ENCODE data around the gene DPYSL4.

The DPYSL4 gene

DNA sequence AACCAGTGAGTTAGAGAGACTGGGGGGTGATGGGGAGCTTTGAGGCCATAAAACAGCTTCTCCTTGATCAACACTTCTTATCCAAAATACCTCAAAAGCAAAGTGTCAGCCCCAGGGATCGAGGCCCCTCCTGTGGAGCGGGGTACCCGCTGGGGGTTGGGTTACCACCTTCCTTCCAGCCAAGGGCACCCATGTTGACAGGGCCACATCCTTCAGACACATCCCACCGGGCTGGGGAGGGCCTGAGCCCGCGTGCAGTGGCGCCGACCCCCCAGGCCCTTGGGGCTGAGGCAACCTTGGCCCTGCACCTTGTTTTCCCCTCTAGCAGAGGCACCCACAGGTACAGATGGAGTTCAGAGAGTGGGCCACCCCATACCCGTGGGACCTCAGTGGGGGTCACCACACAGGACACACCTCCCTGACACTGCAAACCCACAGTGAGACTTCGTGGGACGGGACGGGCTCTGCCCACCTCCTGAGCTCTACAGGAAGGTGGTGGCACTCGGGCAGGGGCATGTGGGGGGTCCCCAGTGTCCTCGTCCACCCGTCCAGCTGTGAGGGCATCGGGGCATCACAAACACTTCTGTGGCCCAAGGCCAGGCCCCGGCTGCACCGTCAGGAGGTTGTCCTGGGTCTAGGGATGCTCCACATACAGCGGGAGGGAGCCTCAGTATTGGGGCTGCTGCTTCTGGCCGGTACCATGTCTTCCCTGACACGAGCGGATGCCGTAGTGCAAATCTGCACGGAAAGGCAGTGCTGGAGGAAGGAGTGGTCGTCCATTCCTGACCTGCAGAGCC lies 10.7 kb downstream of the DPYSL4 start:
- no peak for DNase-seq

DNA sequence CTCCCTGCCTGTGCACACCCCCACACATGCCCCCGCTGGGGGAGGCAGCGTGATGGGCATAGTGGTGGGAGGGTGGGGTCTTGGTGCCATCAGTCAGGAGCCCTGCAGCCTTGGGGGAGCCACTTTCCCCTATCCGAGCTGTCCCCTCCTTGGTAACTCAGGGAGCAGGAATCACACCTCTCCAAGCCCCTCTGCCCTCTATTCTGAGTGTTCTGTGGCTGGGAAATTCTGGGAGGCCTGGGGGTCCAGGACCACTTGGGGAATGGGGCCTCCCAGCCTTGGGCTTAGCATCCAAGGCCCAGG lies 11.3 kb downstream of the DPYSL4 start:
- no peak for DNase-seq

DNA sequence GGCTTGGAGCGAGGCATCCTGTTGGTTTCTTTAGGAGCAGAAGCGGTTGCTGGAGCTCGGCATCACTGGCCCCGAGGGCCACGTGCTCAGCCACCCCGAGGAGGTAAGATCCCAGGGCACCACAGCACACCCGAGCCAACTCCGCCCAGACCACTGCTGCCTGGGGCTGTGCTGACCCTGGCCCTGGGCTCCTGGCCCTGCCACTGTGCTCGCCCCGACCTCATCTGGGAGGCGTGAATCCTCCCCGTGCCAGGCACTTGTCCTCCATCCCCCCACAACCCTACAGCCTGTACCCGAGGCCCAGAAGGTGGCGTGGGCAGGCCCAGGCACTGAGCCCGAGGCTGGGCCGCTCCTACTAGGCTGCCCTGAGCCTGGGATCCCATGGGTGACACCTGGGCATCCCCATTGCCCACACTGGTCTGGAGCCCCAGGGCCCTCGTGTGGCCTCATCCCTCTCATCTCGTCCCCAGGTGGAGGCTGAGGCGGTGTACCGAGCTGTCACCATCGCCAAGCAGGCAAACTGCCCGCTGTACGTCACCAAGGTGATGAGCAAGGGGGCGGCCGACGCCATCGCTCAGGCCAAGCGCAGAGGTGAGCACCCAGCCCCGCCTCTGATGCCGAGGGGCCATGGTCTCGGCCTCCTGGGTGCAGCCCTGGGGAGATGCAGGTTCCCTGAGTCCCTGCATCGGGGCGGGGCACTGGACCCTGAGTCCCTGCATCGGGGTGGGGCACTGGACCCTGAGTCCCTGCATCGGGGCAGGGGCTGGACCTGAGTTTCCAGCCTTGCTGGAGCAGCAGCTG lies 11.8 kb downstream of the DPYSL4 start:
- no peak for DNase-seq

DNA sequence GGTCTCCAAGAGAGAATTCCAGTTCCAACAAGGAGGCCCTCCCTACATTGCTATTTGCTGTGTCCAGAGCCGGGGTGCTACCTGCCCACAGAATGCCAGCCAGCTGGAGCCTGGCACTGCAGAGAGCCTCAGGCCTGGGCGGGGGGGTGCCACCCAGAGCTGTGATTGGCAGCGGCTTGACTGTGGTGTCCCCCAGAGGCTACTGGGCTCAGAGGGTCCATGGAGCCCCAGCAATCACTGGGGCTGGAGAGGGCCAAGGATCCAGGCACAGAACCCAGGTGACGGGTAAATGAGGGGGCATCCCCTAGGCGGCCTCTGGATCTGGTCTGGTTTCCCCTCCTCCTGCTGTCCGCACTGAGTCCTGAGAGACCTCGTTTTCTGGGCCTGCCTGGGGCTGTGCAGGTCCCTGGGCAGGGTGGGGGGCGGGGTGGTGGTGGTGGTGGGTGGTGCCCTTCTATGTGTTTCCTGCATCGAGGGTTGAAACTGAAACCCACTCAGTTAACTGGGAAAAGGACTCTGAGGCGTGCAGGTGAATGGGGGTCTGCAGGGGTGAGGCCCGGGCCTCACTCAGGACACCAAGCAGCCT lies 12.6 kb downstream of the DPYSL4 start:
- no peak for DNase-seq

DNA sequence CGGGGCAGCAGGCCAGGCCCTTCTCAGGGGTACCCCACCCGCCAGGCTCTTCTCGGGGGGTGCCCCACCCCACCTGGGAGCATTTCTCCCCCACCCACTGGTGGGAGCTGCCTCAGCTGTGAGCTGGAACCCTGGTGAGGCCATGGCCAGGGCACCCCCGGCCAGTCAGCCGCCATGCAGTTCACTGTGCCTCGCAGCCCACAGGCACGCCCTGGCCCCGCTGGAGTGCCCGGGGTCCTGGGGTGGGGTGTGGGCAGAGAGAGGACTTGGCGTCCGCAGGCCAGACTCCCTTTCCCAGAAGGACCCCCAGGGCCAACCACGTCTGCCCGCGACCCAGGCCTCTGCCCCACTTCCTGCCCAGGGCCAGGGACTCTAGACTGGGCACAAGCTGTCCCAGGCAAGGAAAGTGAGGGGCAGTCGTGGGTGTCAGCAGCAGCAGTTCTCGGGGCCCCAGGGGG lies 13.1 kb downstream of the DPYSL4 start:
- DNase-seq = no peak

DNA sequence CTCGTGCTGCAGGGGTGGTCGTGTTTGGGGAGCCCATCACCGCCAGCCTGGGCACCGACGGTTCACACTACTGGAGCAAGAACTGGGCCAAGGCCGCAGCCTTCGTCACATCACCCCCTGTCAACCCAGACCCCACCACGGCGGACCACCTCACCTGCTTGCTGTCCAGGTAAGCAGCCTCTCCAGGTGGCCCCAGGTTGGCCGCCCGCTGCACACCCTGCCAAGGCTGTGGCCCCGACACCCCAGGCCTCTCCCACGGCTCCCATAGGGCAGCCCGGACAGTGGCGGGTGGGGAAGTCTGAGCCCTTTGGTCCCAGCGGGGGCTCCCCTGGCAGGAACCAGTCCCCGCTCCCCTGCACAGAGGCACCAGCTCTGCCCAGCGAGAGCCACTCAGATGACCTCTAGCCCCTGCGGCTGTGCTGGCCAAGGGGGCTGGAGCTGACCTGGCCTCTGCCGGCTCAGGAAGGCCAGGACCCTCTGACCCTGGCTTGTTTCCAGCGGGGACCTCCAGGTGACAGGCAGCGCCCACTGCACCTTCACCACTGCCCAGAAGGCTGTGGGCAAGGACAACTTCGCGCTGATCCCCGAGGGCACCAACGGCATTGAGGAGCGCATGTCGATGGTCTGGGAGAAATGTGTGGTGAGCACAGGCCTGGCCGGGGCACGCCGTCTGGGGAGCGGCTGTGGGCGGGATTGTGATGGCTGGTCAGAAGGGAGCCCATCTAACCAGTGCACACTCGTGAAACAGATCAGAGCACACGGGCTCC lies 13.8 kb downstream of the DPYSL4 start:
- no peak for DNase-seq

DNA sequence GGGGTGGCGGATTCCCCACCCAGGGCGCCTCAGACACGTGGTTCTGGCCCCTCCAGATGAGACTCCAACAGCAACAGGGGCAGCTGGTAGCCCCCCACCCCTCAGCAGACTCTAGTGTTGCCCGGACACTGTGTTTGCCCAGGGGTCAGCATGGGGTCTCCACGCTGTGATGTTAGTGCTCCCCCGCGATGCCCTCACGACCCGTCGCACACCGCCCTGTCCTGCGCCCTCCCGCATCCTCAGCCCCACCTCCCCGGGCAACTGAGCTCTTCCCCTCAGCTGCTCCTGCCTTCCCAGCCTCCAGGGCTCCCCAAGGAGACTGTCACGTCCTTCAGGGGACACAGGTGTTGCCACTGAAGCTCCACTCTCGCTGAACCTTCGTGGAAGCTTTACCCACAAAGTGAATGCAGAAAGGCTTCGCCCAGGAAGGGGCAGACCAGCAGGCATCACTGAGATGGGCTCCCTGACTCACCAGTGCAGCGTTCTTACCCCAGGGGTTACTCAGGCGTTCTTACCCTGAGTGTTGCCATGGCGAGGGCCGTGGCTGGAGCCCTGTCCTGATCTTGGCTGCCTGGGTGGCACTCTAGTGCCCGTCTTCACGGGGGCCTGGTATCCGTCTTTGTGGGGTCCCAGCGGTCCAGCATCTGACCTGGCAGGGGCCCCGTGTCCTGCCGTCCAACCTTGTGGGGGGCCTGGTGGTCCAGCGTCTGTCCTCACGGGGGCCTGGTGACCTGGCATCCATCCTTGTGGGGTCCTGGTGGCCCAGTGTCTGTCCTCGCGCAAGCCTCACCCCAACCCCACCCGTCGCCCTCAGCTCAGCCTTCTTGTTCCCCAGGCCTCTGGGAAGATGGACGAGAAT lies 14.6 kb downstream of the DPYSL4 start:
- DNase-seq = no peak

DNA sequence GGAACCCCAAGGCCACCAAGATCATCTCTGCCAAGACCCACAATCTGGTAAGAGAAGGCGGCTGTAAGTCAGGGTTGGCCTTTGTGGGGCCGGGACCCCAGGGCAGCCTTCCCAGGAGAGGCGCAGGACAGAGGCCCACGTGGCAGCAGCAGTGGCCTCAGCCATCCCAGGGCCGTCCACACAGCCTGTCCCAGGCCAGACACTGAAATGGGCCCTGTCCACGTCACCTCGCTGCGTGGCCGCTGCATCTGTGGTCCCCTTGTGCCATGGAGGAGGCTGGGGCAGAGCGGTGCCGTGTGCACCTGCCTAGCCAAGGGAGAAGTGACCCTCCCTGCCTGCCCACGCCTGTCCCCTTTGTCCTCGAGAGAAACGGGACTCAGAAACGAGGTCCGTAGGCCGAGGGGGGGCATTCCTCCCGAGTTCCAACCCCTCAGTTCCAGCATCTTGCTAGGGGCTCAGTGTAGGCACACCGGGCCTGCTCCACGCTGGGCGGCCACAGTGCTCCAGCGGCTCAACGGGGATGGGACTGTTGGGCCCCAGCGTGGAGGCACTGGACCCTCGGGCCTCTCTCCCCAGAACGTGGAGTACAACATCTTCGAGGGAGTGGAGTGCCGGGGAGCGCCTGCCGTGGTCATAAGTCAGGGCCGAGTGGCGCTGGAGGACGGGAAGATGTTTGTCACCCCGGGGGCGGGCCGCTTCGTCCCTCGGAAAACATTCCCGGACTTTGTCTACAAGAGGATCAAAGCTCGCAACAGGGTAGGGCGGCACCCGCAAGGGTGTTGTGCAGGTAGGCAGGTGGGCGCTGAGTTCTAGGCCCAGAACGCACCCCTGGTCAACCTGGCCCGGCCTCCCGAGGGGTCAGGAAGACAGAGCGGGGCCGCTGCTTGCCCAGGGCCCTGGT lies 15.6 kb downstream of the DPYSL4 start:
- DNase-seq = no peak

DNA sequence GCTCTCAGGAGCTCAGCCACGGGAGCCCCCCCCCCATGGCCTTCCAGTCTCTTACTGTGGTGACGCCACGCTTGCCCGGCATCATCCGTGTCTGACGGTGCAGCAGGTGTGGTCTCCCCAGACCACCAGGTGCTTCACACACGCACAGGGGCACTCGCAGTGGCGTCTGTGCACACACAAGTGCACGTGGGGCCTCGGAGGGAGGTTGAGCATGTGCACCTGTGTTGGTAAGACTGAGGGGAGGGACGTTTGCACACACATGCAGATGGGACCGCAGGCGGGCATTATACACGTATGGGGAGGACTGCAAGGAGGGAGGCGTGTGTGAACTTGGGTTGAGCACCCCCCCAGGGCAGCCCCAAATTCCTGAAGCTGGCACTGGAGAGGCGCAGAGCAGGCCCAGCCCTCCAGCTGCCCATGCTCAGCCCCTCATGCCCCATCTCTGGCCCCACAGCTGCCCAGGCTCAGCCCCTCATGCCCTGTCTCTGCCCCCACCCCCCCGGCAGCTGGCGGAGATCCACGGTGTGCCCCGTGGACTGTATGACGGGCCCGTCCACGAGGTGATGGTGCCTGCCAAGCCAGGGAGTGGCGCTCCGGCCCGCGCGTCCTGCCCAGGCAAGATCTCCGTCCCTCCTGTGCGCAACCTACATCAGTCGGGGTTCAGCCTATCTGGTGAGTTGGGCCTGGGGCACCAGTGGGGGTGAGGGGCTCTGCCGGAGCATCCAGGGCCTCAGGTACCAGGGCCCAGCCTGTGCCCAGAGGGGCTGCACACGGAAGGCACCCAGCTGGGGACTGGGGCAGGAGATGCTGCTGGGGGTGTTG lies 16.7 kb downstream of the DPYSL4 start:
- DNase-seq = no peak

DNA sequence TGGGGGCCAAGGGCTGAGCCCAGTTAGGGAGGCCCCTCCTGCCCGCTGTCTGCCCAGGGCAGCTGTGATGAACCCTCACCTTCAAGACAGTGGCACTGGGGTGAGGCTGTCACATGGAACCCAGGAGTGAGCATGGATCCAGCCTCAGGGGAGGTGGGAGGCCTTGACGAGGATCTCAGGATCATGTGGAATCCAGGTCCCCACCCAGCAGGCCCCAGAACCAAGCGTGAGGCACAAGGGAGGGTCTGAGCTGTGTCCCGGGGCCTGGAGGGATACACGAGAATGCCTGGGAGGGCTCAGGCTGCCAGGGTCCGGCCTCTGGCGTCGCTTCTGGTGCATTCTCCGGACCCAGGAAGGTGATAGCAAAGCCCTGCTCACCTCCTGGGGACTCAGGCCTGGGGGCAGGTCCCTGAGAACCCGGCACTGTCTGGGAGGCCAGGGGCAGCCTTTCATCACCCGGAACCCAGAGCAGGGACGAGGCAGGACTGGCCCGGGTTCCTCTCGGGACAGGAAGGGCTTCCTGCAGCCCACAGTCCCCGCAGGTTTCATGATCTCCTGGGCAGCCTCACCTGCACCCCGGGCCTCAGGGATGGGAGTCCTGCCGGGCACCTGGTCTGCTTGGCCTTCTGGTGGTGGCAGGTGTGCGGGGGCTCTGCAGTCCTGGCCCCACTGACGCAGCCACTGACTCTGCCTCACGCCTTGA lies 17.5 kb downstream of the DPYSL4 start:
- DNase-seq = no peak

DNA sequence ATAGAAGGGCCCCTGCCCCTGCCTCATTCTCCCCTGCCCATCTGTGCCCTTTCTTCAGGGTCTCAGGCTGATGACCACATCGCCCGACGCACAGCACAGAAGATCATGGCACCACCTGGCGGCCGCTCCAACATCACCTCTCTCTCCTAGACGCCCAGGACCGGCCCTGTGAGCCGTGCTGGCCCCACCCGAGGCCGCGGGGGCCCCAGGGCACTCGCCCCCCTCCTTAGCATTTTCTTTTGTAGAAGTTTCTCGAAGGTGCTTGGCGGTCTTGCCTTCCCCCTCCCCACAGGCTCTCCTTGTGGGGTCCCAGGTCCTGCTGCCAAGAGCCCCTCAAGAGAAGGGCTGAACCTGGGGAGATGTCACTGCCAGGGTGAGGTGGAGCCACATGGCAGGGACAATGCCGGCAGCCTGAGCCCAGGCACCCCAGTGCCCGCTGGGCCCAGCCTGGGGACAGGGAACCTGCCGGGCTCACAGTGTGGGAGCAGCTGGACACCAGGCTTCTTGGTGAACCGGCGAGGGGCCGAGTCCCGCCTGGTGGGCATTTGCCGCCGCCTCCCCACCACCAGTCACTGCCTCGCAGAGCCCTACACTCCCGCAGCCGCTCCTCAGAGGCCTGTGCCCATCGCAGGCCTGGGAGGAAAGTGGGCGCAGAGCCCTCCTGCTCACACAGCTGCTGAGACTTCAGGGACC lies 18.2 kb downstream of the DPYSL4 start:
- no peak for DNase-seq

DNA sequence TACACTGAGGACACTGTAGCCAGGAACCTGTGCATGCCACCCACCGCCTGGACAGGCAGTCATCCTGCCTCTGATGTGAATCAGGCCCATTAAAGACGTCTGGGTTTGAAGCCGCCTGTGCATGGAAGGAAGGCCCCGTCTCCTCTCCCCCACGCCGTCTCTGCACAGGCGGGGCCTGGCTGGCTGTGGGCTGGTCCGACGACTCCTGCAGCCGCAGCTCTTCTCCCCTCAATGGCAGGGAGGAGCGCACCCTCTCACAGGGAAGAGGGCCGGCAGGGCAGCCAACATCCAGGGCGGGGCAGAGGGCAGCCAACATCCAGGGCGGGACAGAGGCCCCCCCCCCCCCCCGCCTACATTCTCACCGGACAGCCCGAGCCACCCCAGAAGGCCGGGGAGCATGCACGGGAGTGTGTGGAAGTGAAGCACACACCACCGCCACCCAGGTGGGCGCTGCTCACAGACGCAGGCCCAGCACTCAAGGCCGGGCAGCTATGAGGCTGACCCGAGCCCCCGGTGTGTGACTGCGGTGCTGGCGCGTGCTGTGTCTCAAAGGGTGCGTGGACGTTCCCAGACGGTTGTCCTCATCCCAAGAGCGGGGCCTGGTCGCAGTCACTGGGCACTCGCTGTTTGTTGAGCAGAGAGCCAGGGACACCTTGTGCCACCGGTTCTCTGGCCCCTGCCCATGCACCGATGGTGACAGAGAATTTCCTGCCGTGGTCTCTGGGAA lies 19.1 kb downstream of the DPYSL4 start:
- DNase-seq = no peak

DNA sequence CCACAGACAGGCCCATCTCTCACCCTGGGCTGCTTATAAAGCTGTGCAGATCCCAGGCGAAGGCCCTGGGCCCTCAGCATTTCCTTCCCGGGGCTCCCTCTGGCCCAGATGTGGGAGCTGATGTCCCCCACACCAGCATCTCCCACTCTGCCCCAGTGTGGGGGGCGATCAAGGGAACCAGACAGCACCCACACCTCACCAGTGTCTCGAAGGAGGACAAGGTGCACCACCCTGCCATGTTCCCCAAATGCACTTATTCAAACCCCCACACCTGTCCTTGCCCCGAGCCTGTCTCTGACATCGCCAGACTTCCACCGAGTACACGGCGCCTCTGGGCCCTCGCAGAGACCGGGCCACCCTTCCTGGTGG lies 19.6 kb downstream of the DPYSL4 start:
- DNase-seq = no peak

DNA sequence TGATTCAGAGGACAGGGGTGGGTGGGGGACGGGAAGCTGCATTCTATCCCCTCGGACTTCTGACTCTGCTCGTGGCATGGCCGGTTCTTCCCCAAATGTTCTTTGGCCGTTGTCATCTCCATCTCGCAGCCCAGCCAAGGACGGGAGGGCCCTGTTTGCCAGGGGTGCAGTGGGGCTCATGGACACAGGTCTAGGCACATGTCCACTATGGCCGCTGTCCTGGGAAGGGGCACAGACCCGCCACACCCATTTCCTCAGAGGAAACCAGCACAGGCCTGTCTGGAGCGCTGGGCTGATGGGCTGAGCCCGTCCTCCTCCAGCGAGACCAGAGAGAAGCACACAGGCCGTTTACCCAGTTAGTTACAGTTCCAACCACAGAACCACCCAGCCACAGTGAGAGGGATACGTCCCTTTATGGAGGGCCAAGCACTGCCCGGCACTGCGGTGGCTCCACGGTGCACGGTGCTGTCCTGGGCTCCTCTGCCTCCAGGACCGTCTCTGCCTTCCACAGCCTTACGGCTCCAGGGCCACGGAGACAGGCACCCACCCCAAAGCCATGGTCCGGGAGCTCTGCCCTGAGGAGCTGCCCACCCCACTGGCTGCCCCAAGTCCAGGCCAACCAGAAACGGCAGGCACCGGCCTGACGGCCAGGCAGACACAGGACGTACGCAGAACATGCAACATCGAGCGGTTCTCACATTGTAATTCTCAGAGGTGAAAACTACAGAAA lies 20.2 kb downstream of the DPYSL4 start:
- no peak for DNase-seq

DNA sequence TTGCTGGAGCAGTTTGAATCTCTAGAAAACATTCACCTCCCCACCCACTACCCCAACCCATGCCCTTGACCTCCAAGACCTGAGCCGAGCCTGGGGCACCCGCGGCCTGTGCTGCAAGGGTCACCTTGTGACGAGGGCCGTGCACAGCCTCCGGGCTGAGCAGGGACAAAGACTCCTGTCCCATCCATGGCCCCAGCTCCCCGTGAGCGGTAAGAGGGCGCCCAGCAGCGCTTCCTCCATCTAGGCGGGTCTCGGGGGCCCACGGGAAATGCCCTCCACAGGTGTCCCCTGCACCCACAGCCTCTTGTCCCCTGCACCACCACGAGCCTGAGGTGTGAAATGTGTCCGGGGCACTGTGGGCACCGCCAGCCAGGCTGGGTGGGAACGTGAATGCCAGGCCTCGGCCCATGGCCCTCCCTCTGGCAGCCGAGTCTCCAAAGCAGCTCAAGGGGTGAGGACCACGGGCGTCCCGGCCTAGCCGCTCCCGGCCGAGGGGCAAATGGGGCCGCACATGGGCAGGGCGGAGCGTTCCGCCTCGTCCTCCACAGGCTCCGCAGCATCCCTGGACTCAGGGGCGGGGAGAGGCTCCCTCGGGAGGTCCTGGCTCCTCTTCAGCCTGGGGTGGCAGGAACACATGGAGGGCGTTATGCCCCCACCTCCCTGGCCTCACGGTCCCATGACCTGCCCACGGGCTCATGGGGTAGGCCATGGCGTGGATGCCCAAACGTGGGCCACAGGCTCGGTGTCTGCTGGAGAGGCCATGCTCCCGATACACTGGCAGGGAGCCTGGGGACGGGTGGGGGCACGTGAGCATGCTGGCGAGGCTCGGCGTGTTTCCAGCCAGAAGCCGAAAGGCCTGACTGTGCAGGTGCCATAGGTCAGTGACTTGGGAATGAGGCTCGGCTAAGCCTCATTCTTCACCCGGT lies 21.1 kb downstream of the DPYSL4 start:
- no peak for DNase-seq

DNA sequence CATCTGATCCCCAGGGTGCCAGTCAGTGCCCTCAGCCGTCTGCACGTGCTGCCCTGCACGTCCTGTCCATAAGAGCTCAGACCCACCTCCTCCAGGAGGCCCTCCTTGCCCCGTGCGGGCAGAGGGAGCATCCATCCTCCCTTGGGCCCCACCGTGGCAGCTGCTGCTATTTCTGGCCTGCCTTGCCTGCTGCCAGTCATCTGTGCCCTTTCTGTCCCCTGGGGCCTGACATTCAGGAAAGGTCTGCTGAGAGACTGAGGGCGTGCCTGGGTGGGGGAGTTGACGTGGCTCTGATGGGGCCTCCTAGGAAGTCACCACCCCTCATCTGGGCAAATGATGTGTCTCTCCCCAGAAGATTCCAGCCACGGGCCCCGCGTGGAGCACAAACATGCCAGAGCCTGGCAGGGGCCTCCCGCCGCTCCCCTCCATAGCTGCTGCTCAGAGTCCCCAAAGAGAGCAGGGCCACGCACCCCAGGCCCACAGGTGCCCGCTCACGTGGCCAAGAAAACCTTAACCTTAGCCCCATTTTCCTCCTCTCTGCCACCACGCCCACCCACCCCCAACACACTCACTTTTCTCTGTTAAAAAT lies 21.8 kb downstream of the DPYSL4 start:
- DNase-seq = no peak
